ENCODE measurements around the gene C15orf39.
A peak's percentile ranks its signal among the peaks of the same experiment; 100 is the strongest.

The C15orf39 gene

DNA sequence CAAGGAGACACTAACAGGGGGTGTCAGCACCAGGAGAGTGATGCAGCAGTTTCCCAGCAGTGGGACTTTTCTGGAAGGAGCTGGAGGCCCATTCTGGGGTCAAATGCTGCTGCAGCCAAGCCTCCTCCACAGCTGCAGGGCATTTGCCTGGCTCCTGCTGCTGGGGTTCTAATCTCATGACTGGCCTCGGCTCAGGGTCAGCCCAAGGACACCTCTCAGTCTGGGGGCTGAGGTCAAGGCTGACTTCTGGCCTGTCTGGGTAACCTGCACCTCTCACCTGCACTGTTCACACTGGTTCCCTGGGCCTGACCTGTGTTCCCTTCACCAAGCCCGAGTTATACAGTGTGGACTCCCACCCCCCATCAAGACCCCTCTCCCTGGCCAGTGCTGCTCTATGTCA, 10.4 kb upstream of the C15orf39 start:
- H3K27ac ChIP-seq (ENCODE audit: low read length) = no peak overlapping the region

DNA sequence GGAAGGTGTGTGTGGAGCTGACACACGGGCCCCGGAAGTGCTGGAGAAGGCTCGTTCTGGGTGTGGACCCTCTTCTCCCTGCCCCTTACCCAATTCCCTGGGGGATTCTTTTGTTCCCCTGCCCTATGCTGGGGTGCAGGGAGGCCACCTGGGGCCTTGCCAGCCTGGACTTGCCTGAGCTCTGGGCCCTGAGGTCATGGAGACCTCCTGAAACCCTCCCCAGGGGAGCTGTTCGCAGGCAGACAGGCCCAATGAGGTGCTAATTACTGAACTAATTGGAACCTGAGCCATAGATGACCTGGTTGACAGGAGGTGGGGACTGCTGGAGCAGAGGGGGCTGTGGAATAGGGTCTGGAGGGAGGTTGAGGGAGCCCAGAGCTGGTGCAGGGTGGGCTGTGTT, 9.4 kb upstream of the C15orf39 start:
- no peak overlapping the region for H3K27ac ChIP-seq (ENCODE audit: low read length)
- peaks cover 0 to 10% of the 10 kb centered on the region in 2 donors for H3K4me1 ChIP-seq (ENCODE audit: control insufficient read depth in 1 of 2, insufficient read depth in 2 of 2, low read length in 2 of 2)
- no peak overlapping the region for H3K4me3 ChIP-seq (ENCODE audit: low read depth in 1 of 2, low read length in 2 of 2)
- no peaks in the 10 kb centered on the region for H3K36me3 ChIP-seq (ENCODE audit: control insufficient read depth in 1 of 2, insufficient read depth in 2 of 2, low read length in 2 of 2)
- no peaks in the 10 kb centered on the region for H3K9me3 ChIP-seq (ENCODE audit: control insufficient read depth in 1 of 2, low read length in 2 of 2)
- no peaks in the 10 kb centered on the region for H3K27me3 ChIP-seq (ENCODE audit: low read depth, low read length)

More for the DNA sequence above, 10.4 kb upstream of the C15orf39 start:
- no peaks in the 10 kb centered on the region for H3K36me3 ChIP-seq (ENCODE audit: control insufficient read depth in 1 of 2, insufficient read depth in 2 of 2, low read length in 2 of 2)
- no peaks in the 10 kb centered on the region for H3K27me3 ChIP-seq (ENCODE audit: low read depth, low read length)
- peaks cover 0 to 10% of the 10 kb centered on the region in 2 donors for H3K4me1 ChIP-seq (ENCODE audit: control insufficient read depth in 1 of 2, insufficient read depth in 2 of 2, low read length in 2 of 2)
- no peak overlapping the region for H3K4me3 ChIP-seq (ENCODE audit: low read depth in 1 of 2, low read length in 2 of 2)
- H3K9me3 ChIP-seq (ENCODE audit: control insufficient read depth in 1 of 2, low read length in 2 of 2) = no peaks in the 10 kb centered on the region

DNA sequence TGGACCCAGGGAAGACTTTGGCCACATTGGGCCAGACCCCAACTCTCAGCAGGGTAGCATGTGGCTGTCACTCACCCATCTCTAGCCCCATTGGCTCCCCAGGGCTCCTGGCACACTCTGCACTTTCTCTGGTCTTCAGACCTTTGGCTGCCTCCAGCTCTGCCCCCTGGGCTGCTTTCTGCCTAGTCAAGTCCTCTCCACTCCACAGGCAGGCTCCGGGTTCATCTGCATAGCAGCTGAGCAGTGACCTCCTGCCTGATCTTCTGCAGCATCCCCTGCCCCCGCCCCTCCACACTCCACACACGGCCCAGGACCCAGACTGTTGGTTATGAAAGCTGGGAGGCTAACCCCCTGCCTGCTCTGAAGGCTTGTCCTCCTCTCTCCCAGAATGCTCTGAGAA, 8.4 kb upstream of the C15orf39 start:
- Histone ChIP-seq H3K4me1 (ENCODE audit: control insufficient read depth in 1 of 2, insufficient read depth in 2 of 2, low read length in 2 of 2) (peaks cover 0 to 10% of the 10 kb centered on the region in 2 donors), H3K36me3 (ENCODE audit: control insufficient read depth in 1 of 2, insufficient read depth in 2 of 2, low read length in 2 of 2) (no peaks in the 10 kb centered on the region), H3K4me3 (ENCODE audit: low read depth in 1 of 2, low read length in 2 of 2) (no peak overlapping the region), H3K9me3 (ENCODE audit: control insufficient read depth in 1 of 2, low read length in 2 of 2) (no peaks in the 10 kb centered on the region), H3K27ac (ENCODE audit: low read length) (no peak overlapping the region), H3K27me3 (ENCODE audit: low read depth, low read length) (no peaks in the 10 kb centered on the region)

DNA sequence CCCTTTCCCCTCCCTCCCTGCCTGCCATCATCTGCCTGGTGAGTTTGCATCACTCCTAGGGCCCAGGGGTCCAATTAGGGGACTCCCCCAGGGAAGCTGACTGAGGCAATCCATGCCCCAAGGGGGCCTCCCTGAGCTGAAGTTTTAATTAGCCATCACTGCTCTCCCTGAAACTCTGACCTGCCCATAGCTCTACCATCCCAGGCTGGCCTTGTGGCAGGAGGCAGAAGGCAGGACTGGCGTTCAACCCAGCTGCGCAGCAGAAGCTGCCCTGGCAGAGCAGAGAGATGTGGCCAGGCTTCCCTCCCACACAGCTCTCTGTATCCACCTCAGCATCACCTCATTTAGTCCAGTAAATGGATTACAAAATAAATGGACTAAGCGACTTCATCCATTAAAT, 7.7 kb upstream of the C15orf39 start:
- Histone ChIP-seq H3K4me1 (ENCODE audit: control insufficient read depth in 1 of 2, insufficient read depth in 2 of 2, low read length in 2 of 2) (peaks cover 0 to 17% of the 10 kb centered on the region in 2 donors), H3K36me3 (ENCODE audit: control insufficient read depth in 1 of 2, insufficient read depth in 2 of 2, low read length in 2 of 2) (no peaks in the 10 kb centered on the region), H3K27ac (ENCODE audit: low read length) (no peak overlapping the region), H3K27me3 (ENCODE audit: low read depth, low read length) (no peaks in the 10 kb centered on the region), H3K9me3 (ENCODE audit: control insufficient read depth in 1 of 2, low read length in 2 of 2) (no peaks in the 10 kb centered on the region), H3K4me3 (ENCODE audit: low read depth in 1 of 2, low read length in 2 of 2) (no peak overlapping the region)

DNA sequence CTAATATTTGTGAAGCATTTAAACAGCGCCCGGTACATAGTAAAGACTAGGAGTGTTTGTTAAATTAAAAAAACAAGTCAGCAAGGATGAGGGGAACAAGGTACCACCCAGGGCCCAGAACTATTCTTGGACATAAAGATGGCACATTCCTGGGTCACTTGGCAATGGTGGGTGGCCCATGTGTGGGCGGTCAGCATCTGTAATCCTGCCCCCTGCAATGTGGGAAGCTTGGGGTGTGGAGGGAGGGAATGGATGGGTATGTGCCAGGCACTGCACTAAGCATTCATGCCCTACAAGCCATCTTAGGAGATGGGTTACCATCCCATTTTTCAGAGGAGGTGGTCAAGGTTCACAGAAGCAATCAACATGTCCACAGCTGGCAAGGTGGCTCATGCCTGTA, 7.3 kb upstream of the C15orf39 start:
- Histone ChIP-seq H3K9me3 (ENCODE audit: control insufficient read depth in 1 of 2, low read length in 2 of 2) (no peaks in the 10 kb centered on the region), H3K27me3 (ENCODE audit: low read depth, low read length) (no peaks in the 10 kb centered on the region), H3K4me3 (ENCODE audit: low read depth in 1 of 2, low read length in 2 of 2) (no peak overlapping the region), H3K36me3 (ENCODE audit: control insufficient read depth in 1 of 2, insufficient read depth in 2 of 2, low read length in 2 of 2) (no peaks in the 10 kb centered on the region), H3K27ac (ENCODE audit: low read length) (no peak overlapping the region), H3K4me1 (ENCODE audit: control insufficient read depth in 1 of 2, insufficient read depth in 2 of 2, low read length in 2 of 2) (peaks cover 0 to 17% of the 10 kb centered on the region in 2 donors)

DNA sequence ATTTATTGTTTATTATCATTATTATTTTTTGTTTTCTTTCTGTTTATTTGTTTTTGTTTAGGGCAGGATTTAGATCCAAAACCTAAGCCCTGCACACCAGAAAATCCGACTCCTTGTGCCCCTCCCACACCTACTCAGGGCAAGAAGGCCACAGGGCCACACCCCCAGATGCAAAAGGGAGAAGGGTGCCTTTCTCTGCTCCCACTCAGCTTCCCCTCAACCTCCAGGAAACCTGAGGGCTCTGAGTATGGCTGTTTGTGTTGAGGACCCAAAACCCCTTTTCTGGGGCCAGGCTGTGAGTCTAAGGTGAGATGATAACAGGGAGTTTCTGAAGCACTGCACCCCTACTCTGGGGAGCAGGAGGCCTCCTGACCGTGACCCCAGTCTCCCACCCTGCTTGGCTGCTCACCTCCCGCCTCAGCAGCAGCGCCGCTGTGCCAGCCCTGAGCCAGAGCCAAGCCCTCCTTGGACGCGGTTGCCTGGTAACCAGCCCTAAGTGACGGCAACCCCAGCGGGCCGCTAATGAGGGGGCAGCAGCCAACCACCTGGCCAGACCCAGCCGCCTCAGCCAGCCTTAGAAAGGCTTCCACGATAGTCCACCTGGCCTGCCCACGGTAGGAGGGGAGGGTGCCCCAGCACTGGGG, 6.4 kb upstream of the C15orf39 start:
- Histone ChIP-seq H3K36me3 (ENCODE audit: control insufficient read depth in 1 of 2, insufficient read depth in 2 of 2, low read length in 2 of 2) (no peaks in the 10 kb centered on the region), H3K27ac (ENCODE audit: low read length) (no peak overlapping the region), H3K4me1 (ENCODE audit: control insufficient read depth in 1 of 2, insufficient read depth in 2 of 2, low read length in 2 of 2) (peaks cover 0 to 19% of the 10 kb centered on the region in 2 donors), H3K27me3 (ENCODE audit: low read depth, low read length) (no peaks in the 10 kb centered on the region), H3K9me3 (ENCODE audit: control insufficient read depth in 1 of 2, low read length in 2 of 2) (no peaks in the 10 kb centered on the region), H3K4me3 (ENCODE audit: low read depth in 1 of 2, low read length in 2 of 2) (no peak overlapping the region)

DNA sequence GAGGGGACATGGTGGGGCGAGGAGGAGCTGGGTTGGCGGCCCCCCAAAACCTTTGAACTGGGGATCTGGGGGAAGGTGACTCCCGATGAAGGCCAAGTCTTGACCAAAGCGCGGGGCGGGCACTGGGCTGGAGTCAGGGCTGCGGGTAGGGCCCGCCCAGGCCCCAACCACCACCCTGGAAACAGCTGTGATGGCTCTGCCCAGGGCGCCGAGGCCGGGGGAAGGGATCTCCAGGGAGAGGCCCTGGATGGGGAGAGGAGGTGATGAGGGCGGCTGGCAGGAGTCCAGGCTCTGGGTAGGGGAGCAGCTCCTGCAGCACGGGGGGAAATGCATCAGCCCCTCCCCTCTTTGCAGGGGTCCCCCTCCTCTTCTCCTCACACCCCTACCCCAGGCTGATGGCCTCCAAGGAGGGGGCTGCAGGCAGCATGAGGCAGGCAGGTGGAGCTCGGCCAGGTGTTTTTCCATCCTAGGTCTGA, 5.9 kb upstream of the C15orf39 start:
- Histone ChIP-seq H3K9me3 (ENCODE audit: control insufficient read depth in 1 of 2, low read length in 2 of 2) (no peaks in the 10 kb centered on the region), H3K4me3 (ENCODE audit: low read depth in 1 of 2, low read length in 2 of 2) (no peak overlapping the region), H3K27ac (ENCODE audit: low read length) (no peak overlapping the region), H3K4me1 (ENCODE audit: control insufficient read depth in 1 of 2, insufficient read depth in 2 of 2, low read length in 2 of 2) (peaks cover 5 to 25% of the 10 kb centered on the region in 2 donors), H3K27me3 (ENCODE audit: low read depth, low read length) (no peaks in the 10 kb centered on the region), H3K36me3 (ENCODE audit: control insufficient read depth in 1 of 2, insufficient read depth in 2 of 2, low read length in 2 of 2) (no peaks in the 10 kb centered on the region)

DNA sequence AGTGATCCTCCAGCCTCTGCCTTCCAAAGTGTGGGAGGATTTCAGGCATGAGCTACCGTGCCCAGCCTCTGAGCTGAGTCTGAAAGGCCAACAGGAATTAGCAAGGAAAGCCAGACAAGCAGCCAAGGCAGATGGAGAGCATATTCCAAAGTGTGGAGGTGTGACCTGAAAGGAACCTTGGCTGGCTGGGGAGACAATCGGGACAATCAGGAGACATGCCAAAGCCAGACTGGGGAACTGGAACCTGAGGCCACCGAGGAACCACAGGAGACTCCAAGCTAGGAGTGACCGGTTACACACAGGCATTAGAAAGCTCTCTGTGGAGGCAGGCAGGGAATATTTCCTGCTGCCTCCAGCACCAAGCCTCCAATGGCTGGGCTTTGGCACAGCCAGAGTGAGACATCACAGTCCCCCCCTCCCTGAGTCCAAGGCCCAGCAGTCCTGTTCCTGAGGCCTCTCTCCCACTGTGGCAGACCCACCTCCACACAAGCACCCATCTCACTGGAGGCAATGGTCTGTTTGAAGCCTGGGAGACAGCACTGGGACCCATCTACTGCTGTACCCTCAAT, 4.5 kb upstream of the C15orf39 start:
- H3K4me3 ChIP-seq (ENCODE audit: low read depth in 1 of 2, low read length in 2 of 2) = no peak overlapping the region
- H3K4me1 ChIP-seq (ENCODE audit: control insufficient read depth in 1 of 2, insufficient read depth in 2 of 2, low read length in 2 of 2) = peaks cover 10 to 29% of the 10 kb centered on the region in 2 donors
- no peak overlapping the region for H3K27ac ChIP-seq (ENCODE audit: low read length)

DNA sequence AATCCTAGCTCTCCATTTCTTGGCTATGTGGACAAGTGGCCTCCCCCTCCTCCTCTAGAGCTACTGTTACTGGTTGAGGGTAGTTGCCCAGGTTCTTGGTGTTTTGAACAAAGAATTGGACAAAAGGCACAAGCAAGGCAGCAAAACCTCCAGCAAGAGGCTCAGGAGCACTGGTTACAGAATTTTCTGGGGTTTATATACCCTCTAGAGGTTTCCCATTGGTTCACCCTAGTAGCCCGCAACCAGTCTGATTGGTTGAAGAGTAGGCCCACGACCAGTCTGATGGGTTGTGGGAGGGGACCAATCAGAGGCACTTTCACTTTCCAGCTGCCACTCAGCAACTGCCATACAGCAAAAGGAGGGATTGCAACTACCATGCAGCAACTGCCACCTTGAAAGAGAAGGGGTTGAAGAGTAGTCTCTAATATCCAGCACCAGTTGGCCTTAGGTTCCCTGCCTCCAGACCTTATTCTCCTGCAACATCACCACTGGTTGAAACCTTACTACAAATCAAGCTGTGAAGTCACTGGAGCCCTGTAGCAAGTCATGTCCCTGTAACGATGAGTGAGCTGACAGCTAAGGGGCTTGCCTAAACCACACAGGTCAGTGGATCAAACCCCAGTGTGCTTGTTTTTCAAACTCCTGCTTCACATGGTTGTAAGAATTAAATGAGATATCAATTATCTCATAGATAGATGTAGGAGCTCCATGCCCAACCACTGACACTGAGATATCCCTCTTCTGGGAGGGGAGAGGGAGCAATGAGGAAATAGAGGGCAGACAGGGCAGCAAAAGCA, 2.9 kb upstream of the C15orf39 start:
- Histone ChIP-seq H3K36me3 (ENCODE audit: control insufficient read depth in 1 of 2, insufficient read depth in 2 of 2, low read length in 2 of 2) (no peaks in the 10 kb centered on the region), H3K27ac (ENCODE audit: low read length) (peak overlapping the region; percentile 43)

More for the DNA sequence above, 4.5 kb upstream of the C15orf39 start:
- Histone ChIP-seq H3K9me3 (ENCODE audit: control insufficient read depth in 1 of 2, low read length in 2 of 2) (no peaks in the 10 kb centered on the region), H3K36me3 (ENCODE audit: control insufficient read depth in 1 of 2, insufficient read depth in 2 of 2, low read length in 2 of 2) (no peaks in the 10 kb centered on the region), H3K27me3 (ENCODE audit: low read depth, low read length) (no peaks in the 10 kb centered on the region)

DNA sequence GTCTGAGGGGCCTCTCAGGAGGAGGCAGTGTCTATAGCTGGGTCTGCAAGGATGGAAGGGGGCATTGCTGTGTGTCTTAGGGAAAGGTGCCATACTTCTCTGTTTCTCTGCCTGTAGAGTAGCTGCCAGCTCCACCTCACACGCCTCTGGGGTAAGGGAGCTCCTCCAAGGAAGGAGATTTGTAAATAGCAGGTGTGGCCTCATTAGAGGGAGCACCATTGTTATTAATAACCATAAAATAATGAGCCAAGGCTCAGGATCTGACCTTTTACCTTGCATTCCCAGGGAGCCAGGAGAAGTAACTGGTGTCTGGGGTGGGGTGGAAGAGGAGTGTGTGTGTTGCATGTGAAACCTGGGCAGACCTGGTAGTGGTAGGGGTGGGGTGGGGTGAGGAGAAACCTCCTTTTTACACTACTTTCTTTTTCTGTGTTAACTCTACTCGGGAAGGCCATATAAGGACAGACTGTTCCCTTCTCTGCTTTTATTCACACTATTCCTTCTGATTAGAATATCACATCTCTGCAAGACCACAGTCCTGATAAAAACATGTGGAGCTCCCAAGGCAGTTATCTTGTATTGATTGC, 2.2 kb upstream of the C15orf39 start:
- peaks cover 20 to 42% of the 10 kb centered on the region in 2 donors for H3K4me1 ChIP-seq (ENCODE audit: control insufficient read depth in 1 of 2, insufficient read depth in 2 of 2, low read length in 2 of 2)
- no peaks in the 10 kb centered on the region for H3K9me3 ChIP-seq (ENCODE audit: control insufficient read depth in 1 of 2, low read length in 2 of 2)
- no peaks in the 10 kb centered on the region for H3K36me3 ChIP-seq (ENCODE audit: control insufficient read depth in 1 of 2, insufficient read depth in 2 of 2, low read length in 2 of 2)
- H3K27me3 ChIP-seq (ENCODE audit: low read depth, low read length) = no peaks in the 10 kb centered on the region
- H3K27ac ChIP-seq (ENCODE audit: low read length) = peak overlapping the region; percentile 88
- H3K4me3 ChIP-seq (ENCODE audit: low read depth in 1 of 2, low read length in 2 of 2) = no peak overlapping the region

More for the DNA sequence above, 2.9 kb upstream of the C15orf39 start:
- Histone ChIP-seq H3K4me3 (ENCODE audit: low read depth in 1 of 2, low read length in 2 of 2) (no peak overlapping the region), H3K4me1 (ENCODE audit: control insufficient read depth in 1 of 2, insufficient read depth in 2 of 2, low read length in 2 of 2) (peaks cover 15 to 35% of the 10 kb centered on the region in 2 donors), H3K9me3 (ENCODE audit: control insufficient read depth in 1 of 2, low read length in 2 of 2) (no peaks in the 10 kb centered on the region), H3K27me3 (ENCODE audit: low read depth, low read length) (no peaks in the 10 kb centered on the region)

DNA sequence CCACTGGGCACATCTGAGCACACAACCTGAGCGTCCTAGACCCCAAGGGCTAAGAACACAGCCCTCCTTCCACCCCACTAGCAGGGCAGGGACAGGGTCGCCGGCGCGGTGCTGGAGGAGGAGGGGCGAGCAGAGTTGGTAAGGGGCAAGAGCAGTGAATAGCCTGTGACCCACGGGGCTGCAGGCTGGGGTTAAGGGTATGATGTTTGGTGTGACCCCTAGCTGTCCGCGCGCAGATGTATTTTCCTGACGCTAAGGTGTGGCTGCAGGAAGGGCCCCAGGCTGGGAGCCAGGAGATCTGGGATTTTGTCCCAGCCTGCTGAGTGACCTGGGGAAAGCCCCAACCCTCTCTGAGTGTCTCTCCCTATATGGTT, 1.3 kb upstream of the C15orf39 start:
- no peaks in the 10 kb centered on the region for H3K27me3 ChIP-seq (ENCODE audit: low read depth, low read length)
- no peak overlapping the region for H3K4me3 ChIP-seq (ENCODE audit: low read depth in 1 of 2, low read length in 2 of 2)
- peak overlapping the region; percentile 88 for H3K27ac ChIP-seq (ENCODE audit: low read length)
- H3K4me1 ChIP-seq (ENCODE audit: control insufficient read depth in 1 of 2, insufficient read depth in 2 of 2, low read length in 2 of 2) = peaks cover 26 to 46% of the 10 kb centered on the region in 2 donors
- no peaks in the 10 kb centered on the region for H3K36me3 ChIP-seq (ENCODE audit: control insufficient read depth in 1 of 2, insufficient read depth in 2 of 2, low read length in 2 of 2)
- no peaks in the 10 kb centered on the region for H3K9me3 ChIP-seq (ENCODE audit: control insufficient read depth in 1 of 2, low read length in 2 of 2)

Data from muscle layer of duodenum (tissue), 2 donors.